HEK293 (cell line): ENCODE data around the gene BID.

Experiments
- CTCF ChIA-PET: fragments of 350-600 bp; formaldehyde crosslinking; extraction: SDS; loops from one replicate; lab custom pipeline; 2021; ENCODE audit warnings: antibody characterized with exemption; lab: Yijun Ruan, JAX
- POLR2A ChIA-PET: fragments of 300-600 bp; formaldehyde crosslinking; extraction: SDS; loops from one replicate; lab custom pipeline; 2020; ENCODE audit warnings: antibody characterized with exemption, inconsistent platforms; lab: Yijun Ruan, JAX
- H3K27ac ChIP-seq: fragments of 200-500 bp; sonication (Bioruptor generic); 2 replicates; pipeline ENCODE4 v1.5.1; 2014; ENCODE audit warnings: low read depth, low read length, control low read depth, inconsistent platforms; ENCODE audit errors: extremely low read depth
- H3K36me3 ChIP-seq, 2 experiments: fragments of 200-500 bp in 1 of 2; sonication (Bioruptor generic) in 1 of 2; 1 replicate in 1 of 2; 2 replicates in 1 of 2; pipeline ENCODE4 v1.5.1; 2014 to 2017; ENCODE audit warnings: inconsistent platforms in 2 of 2, low read length in 2 of 2; ENCODE audit not compliant: control insufficient read depth in 2 of 2, insufficient read depth in 1 of 2
- H3K4me1 ChIP-seq: fragments of 200-500 bp; sonication (Bioruptor generic); 2 replicates; pipeline ENCODE4 v1.5.1; 2014; ENCODE audit warnings: mild to moderate bottlenecking, low read length, inconsistent platforms; ENCODE audit not compliant: control insufficient read depth, insufficient read depth
- H3K4me3 ChIP-seq: 2 replicates; pipeline ENCODE4 v1.5.1; 2011; ENCODE audit warnings: low read depth, mild to moderate bottlenecking, control low read depth, low read length, moderate library complexity
- H3K9me3 ChIP-seq: fragments of 200-500 bp; sonication (Bioruptor generic); 2 replicates; pipeline ENCODE4 v1.5.1; 2014; ENCODE audit warnings: low read depth, low read length, inconsistent platforms; ENCODE audit not compliant: control insufficient read depth, insufficient read depth
- CTCF ChIP-seq: fragments of 450-650 bp; formaldehyde crosslinking; IDR thresholded peaks from 2 replicates; pipeline ENCODE4 v1.5.1; 2016; ENCODE audit warnings: missing biosample characterization, missing genetic modification characterization
- FEZF1 ChIP-seq: fragments of 450-650 bp; formaldehyde crosslinking; IDR thresholded peaks from 2 replicates; pipeline ENCODE4 v1.5.1; 2016; ENCODE audit warnings: missing biosample characterization, missing genetic modification characterization
- KLF16 ChIP-seq: fragments of 450-650 bp; formaldehyde crosslinking; IDR thresholded peaks from 2 replicates; pipeline ENCODE4 v1.5.1; 2017; ENCODE audit warnings: missing biosample characterization, missing genetic modification characterization
- PATZ1 ChIP-seq: fragments of 450-650 bp; formaldehyde crosslinking; IDR thresholded peaks from 2 replicates; pipeline ENCODE4 v1.5.1; 2016; ENCODE audit warnings: missing biosample characterization, missing genetic modification characterization
- PRDM1 ChIP-seq: fragments of 450-650 bp; formaldehyde crosslinking; IDR thresholded peaks from 2 replicates; pipeline ENCODE4; 2016; ENCODE audit warnings: missing biosample characterization, missing genetic modification characterization
- SP2 ChIP-seq: fragments of 450-650 bp; formaldehyde crosslinking; IDR thresholded peaks from 2 replicates; pipeline ENCODE4 v1.5.1; 2016; ENCODE audit warnings: missing biosample characterization, missing genetic modification characterization
- SP3 ChIP-seq: fragments of 450-650 bp; formaldehyde crosslinking; IDR thresholded peaks from 2 replicates; pipeline ENCODE4 v1.5.1; 2016; ENCODE audit warnings: missing biosample characterization, missing genetic modification characterization
- ZBTB44 ChIP-seq: fragments of 450-650 bp; IDR thresholded peaks from 2 replicates; pipeline ENCODE4 v1.5.1; 2018; ENCODE audit warnings: missing biosample characterization, mild to moderate bottlenecking, missing genetic modification characterization
- ZFHX2 ChIP-seq: fragments of 450-650 bp; formaldehyde crosslinking; conservative IDR thresholded peaks from 2 replicates; pipeline ENCODE4 v1.5.1; 2016; ENCODE audit warnings: missing biosample characterization, missing genetic modification characterization
- ZFP3 ChIP-seq: fragments of 450-650 bp; formaldehyde crosslinking; IDR thresholded peaks from 2 replicates; pipeline ENCODE4 v1.5.1; 2016; ENCODE audit warnings: low read depth, missing biosample characterization, missing genetic modification characterization
- ZNF175 ChIP-seq: fragments of 450-650 bp; formaldehyde crosslinking; IDR thresholded peaks from 2 replicates; pipeline ENCODE4 v1.5.1; 2016; ENCODE audit warnings: missing biosample characterization, missing genetic modification characterization
- ZNF2 ChIP-seq: fragments of 450-650 bp; formaldehyde crosslinking; IDR thresholded peaks from 2 replicates; pipeline ENCODE4 v1.5.1; 2016; ENCODE audit warnings: missing biosample characterization, missing genetic modification characterization
- ZNF211 ChIP-seq: fragments of 450-650 bp; formaldehyde crosslinking; IDR thresholded peaks from 2 replicates; pipeline ENCODE4 v1.5.1; 2016; ENCODE audit warnings: low read depth, missing biosample characterization, missing genetic modification characterization
- ZNF223 ChIP-seq: fragments of 450-650 bp; formaldehyde crosslinking; IDR thresholded peaks from 2 replicates; pipeline ENCODE4 v1.5.1; 2016; ENCODE audit warnings: missing biosample characterization, missing genetic modification characterization
- ZNF280D ChIP-seq: fragments of 450-650 bp; formaldehyde crosslinking; IDR thresholded peaks from 2 replicates; pipeline ENCODE4 v1.5.1; 2016; ENCODE audit warnings: missing biosample characterization, missing genetic modification characterization
- ZNF510 ChIP-seq: fragments of 450-650 bp; formaldehyde crosslinking; IDR thresholded peaks from 2 replicates; pipeline ENCODE4 v1.5.1; 2018; ENCODE audit warnings: mild to moderate bottlenecking, missing genetic modification characterization, missing biosample characterization; ENCODE audit not compliant: insufficient replicate concordance
- ZNF513 ChIP-seq: fragments of 450-650 bp; IDR thresholded peaks from 2 replicates; pipeline ENCODE4 v1.5.1; 2018; ENCODE audit warnings: missing biosample characterization, missing genetic modification characterization
- ZNF639 ChIP-seq: fragments of 450-650 bp; formaldehyde crosslinking; IDR thresholded peaks from 2 replicates; pipeline ENCODE4 v1.5.1; 2016; ENCODE audit warnings: missing biosample characterization, missing genetic modification characterization
- ZNF776 ChIP-seq: fragments of 450-650 bp; formaldehyde crosslinking; IDR thresholded peaks from 2 replicates; pipeline ENCODE4 v1.5.0; 2017; ENCODE audit warnings: missing biosample characterization, missing genetic modification characterization, borderline replicate concordance
- ZSCAN4 ChIP-seq: fragments of 450-650 bp; formaldehyde crosslinking; IDR thresholded peaks from 2 replicates; pipeline ENCODE4 v1.5.1; 2017; ENCODE audit warnings: missing biosample characterization, missing genetic modification characterization

The BID gene

GRCh38 chr22:17694193-17694592 is 80.1 kb downstream of the BID start:
- H3K27ac ChIP-seq: no peak overlapping the region
- H3K4me3 ChIP-seq: no peak overlapping the region
- peaks cover 5 to 12% of the 10 kb centered on the region in 2 experiments for H3K36me3 ChIP-seq
- ChIA-PET POLR2A (no interaction called here), CTCF (no interaction called here)
- H3K4me1 ChIP-seq: no peaks in the 10 kb centered on the region
- H3K9me3 ChIP-seq: no peaks in the 10 kb centered on the region
- TF ChIP-seq ZSCAN4 (tag by site-specific recombination) (no peak), CTCF (tag by site-specific recombination) (no peak), ZNF776 (tag by site-specific recombination) (no peak), ZNF639 (tag by site-specific recombination) (no peak), PATZ1 (tag by site-specific recombination) (no peak), PRDM1 (no peak), KLF16 (no peak), ZNF513 (no peak), FEZF1 (tag by site-specific recombination) (no peak), ZNF223 (tag by site-specific recombination) (no peak)

DNA sequence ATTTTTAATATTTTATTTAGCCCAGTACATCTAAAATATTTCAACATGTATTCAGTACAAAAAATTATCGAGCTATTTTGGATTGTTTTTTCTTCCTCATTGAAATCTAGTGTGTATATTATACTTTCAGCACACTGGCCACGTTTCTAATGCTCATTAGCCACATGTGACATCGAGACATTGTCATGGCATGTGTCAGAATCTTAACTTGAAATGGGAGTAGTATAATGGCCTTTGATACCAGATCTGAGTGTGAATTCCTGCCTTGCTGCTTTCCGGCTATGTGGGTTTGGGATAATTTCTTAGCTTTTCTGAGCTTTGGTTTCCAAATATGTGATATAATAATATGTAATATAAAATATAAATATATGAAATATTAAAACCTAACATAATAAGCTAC is 81.4 kb downstream of the BID start:
- Histone ChIP-seq H3K9me3 (no peaks in the 10 kb centered on the region), H3K27ac (no peak overlapping the region), H3K36me3 (peaks cover 5 to 16% of the 10 kb centered on the region in 2 experiments), H3K4me1 (no peaks in the 10 kb centered on the region), H3K4me3 (no peak overlapping the region)
- ChIA-PET CTCF (interaction anchor here (1.1 to 1.2 kb wide), 2 partner anchors 19 to 325 kb away, joined by 3 to 4 read pairs; no protein-coding TSS in a partner anchor), POLR2A (interaction anchor here (0.7 kb wide), 1 partner anchor 20 kb away, joined by 4 read pairs; no protein-coding TSS in a partner anchor)
- TF ChIP-seq ZNF280D (no peak), SP3 (tag by site-specific recombination) (no peak), ZBTB44 (tag by site-specific recombination) (no peak), SP2 (tag by site-specific recombination) (no peak), ZNF175 (no peak), CTCF (tag by site-specific recombination) (no peak), ZNF510 (tag by site-specific recombination) (no peak), ZNF2 (no peak), ZFHX2 (tag by site-specific recombination) (no peak), ZFP3 (tag by site-specific recombination) (no peak), ZNF211 (no peak)
